Measurements from ENCODE around the gene VAV3. TPM values are rescaled to one million over a fixed set of nuclear protein-coding genes. Genes with fewer than 3 reads are reported as not detected.
"Not testable (repeated sequence)": the region's sequence is repeated elsewhere in the genome, so short reads cannot be mapped to it uniquely, and the experiment has no call there.

VAV3 gene
- total RNA-seq, 1 donor from 2014 or later: 12.3 TPM

DNA sequence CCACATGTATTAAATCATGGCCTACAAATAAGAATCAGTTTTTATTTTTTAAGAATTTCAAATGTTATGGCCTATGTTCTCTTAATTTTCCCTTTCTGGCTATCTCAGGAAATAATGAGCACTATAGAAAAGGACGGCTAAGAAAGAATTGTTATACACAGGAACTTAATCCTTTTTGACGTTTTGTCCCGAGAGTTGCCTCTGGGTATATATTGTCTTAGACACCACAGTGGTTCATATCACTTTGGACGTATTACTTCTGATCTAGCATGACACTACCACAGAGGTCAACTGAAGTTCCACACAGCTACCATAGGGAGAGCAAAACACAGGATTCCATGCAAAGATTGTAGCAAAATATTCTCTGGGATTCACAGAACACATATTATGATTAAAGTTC is 307.6 kb downstream of the VAV3 start:
- TF ChIP-seq, protein P1, sequence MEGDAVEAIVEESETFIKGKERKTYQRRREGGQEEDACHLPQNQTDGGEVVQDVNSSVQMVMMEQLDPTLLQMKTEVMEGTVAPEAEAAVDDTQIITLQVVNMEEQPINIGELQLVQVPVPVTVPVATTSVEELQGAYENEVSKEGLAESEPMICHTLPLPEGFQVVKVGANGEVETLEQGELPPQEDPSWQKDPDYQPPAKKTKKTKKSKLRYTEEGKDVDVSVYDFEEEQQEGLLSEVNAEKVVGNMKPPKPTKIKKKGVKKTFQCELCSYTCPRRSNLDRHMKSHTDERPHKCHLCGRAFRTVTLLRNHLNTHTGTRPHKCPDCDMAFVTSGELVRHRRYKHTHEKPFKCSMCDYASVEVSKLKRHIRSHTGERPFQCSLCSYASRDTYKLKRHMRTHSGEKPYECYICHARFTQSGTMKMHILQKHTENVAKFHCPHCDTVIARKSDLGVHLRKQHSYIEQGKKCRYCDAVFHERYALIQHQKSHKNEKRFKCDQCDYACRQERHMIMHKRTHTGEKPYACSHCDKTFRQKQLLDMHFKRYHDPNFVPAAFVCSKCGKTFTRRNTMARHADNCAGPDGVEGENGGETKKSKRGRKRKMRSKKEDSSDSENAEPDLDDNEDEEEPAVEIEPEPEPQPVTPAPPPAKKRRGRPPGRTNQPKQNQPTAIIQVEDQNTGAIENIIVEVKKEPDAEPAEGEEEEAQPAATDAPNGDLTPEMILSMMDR (conservative IDR thresholded peaks at IDR 0.05): no peak
- Mint-ChIP-seq H3K36me3 (no peaks in the 10 kb centered on the region), H3K9me3 (no peaks in the 10 kb centered on the region), H3K4me3 (no peak overlapping the region), H3K4me1 (ENCODE audit: unreplicated experiment) (no peaks in the 10 kb centered on the region), H3K27me3 (no peaks in the 10 kb centered on the region), H3K27ac (no peak overlapping the region)
- DNase-seq (ENCODE audit: extremely low spot score, unreplicated experiment): no peak

DNA sequence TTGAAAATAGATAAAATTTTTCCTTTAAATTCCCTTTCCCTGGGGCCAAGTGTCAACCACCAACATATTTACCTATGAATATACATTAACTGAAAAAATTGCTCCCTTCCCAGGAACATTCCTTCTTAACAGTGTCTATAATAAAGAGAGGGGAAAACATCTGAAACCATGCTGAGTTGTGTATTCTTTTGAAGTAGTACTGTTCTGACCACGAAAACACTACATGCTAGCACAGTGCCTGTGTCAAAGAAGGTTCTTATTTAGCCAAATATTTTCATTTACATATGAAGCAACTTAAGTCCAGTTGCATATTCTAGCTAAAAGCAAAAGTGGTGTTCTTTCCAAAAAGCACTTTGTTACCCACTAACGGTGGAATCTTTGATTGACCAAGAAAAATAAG is 311.2 kb downstream of the VAV3 start:
- Mint-ChIP-seq H3K9me3 (no peaks in the 10 kb centered on the region), H3K27me3 (no peaks in the 10 kb centered on the region), H3K27ac (no peak overlapping the region), H3K4me1 (ENCODE audit: unreplicated experiment) (no peaks in the 10 kb centered on the region), H3K4me3 (no peak overlapping the region), H3K36me3 (no peaks in the 10 kb centered on the region)
- TF ChIP-seq, protein P1 (conservative IDR thresholded peaks at IDR 0.05): no peak
- no peak for DNase-seq (ENCODE audit: extremely low spot score, unreplicated experiment)

DNA sequence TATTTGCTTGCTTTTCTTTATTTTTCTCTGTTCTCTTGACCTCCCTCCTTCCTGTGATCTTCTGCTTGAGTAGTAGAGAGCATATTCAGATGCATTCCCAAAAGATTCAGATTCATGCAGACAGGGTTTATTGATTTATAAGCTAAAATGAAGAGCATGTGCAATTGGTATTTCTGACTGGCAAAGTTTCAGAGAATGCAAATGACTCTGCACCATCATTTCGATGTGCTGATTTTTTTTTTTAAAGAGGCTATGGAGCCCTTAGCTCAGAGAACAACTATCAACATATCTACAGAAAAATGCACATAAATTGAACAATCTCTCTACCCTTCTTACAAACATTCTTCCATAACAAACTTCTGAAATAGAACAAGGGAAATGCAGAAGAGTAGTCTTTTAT is 312.0 kb downstream of the VAV3 start:
- Mint-ChIP-seq H3K9me3 (no peaks in the 10 kb centered on the region), H3K27ac (no peak overlapping the region), H3K36me3 (no peaks in the 10 kb centered on the region), H3K4me3 (no peak overlapping the region), H3K27me3 (no peaks in the 10 kb centered on the region), H3K4me1 (ENCODE audit: unreplicated experiment) (no peaks in the 10 kb centered on the region)
- no peak for DNase-seq (ENCODE audit: extremely low spot score, unreplicated experiment)
- TF ChIP-seq, protein P1 (conservative IDR thresholded peaks at IDR 0.05): no peak

DNA sequence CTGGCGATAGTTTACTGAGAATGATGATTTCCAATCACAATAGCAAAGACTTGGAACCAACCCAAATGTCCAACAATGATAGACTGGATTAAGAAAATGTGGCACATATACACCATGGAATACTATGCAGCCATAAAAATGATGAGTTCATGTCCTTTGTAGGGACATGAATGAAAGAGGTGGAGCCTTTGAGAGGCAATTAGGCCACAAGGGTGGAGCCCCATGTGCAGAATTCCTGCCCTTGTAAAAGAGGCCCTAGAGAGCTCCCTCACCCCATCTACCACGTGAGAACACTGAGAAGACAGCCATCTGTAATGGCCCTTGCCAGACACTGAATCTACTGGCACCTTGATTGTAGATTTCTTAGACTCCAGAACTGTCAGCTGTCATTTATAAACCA is 314.2 kb downstream of the VAV3 start:
- H3K4me1 Mint-ChIP-seq (ENCODE audit: unreplicated experiment); H3K36me3 Mint-ChIP-seq; H3K9me3 Mint-ChIP-seq; DNase-seq (ENCODE audit: extremely low spot score, unreplicated experiment); H3K27me3 Mint-ChIP-seq; H3K4me3 Mint-ChIP-seq; H3K27ac Mint-ChIP-seq: not testable (repeated sequence)

DNA sequence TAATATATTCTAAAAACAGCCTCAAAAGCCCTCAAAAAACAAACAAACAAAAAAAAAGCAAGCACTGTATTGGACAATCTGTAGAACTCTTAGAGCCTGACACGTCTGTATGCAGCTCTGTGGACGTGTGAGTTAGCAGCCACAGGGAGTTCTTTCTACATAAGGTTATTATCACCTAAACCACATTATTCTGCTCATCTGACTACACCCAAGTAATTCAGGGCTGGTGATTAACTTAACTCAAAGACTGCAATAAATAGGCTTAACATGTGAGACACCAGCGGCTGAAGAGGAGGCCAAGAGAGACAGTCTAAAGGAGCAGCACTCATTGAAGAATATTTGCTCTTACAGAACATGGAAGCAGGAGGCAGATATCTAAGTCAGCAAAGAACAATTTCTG is 316.0 kb downstream of the VAV3 start:
- Mint-ChIP-seq H3K27ac (no peak overlapping the region), H3K27me3 (no peaks in the 10 kb centered on the region), H3K9me3 (no peaks in the 10 kb centered on the region), H3K4me1 (ENCODE audit: unreplicated experiment) (peaks cover 8% of the 10 kb centered on the region), H3K36me3 (no peaks in the 10 kb centered on the region), H3K4me3 (no peak overlapping the region)
- DNase-seq (ENCODE audit: extremely low spot score, unreplicated experiment): no peak
- TF ChIP-seq, protein P1 (conservative IDR thresholded peaks at IDR 0.05): no peak

DNA sequence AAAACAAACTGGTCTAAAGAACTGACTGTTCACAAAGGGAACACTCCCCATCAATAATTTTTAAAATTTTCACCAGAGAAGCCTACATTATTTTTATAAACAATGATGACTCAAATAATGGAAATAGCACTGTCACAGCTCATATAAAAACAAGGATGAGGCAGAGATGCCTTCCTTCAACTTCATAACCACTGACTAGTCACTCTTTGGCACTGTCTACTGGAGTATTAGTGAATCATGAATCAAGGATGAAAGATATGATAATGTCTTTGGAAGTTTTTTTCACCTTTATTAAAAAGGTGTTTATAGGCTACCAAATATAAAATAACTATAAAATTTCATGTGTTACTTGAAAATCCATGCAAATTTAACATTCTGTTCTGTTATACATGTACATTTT is 316.9 kb downstream of the VAV3 start:
- TF ChIP-seq, protein P1 (conservative IDR thresholded peaks at IDR 0.05): no peak
- no peaks in the 10 kb centered on the region for H3K9me3 Mint-ChIP-seq
- H3K27me3 Mint-ChIP-seq: no peaks in the 10 kb centered on the region
- no peak overlapping the region for H3K4me3 Mint-ChIP-seq
- H3K4me1 Mint-ChIP-seq (ENCODE audit: unreplicated experiment): peaks cover 12% of the 10 kb centered on the region
- DNase-seq (ENCODE audit: extremely low spot score, unreplicated experiment): no peak
- H3K36me3 Mint-ChIP-seq: no peaks in the 10 kb centered on the region
- no peak overlapping the region for H3K27ac Mint-ChIP-seq
